Right cardiac atrium (tissue), 5 donors: ENCODE results near the gene GMCL1. TPM values are rescaled to one million over a fixed set of nuclear protein-coding genes. Genes with fewer than 3 reads are reported as not detected.
"Not testable (repeated sequence)": the region's sequence is repeated elsewhere in the genome, so short reads cannot be mapped to it uniquely, and the experiment has no call there.

Experiments
- ATAC-seq, 2 donors: fragments of 200-7000 bp; cut with Tn5 transposase; one replicate each; pipeline versions ENCODE4 v1.8.0 to v1.9.1; 2020; ENCODE audit warnings: moderate library complexity in 2 of 2, mild to moderate bottlenecking in 1 of 2
- DNase-seq, 3 donors: peaks; one replicate each; pipeline ENCODE4 v3.0.0-alpha.2; 2020
- H3K27ac ChIP-seq: one replicate; pipeline ENCODE4 v1.5.1; 2013; ENCODE audit warnings: mild to moderate bottlenecking, low read length, control low read depth, moderate library complexity
- H3K27me3 ChIP-seq: one replicate; pipeline ENCODE4 v1.6.1; 2013; ENCODE audit not compliant: control insufficient read depth, insufficient read depth
- H3K4me1 ChIP-seq: one replicate; pipeline ENCODE4 v1.6.1; 2013; ENCODE audit warnings: low read length; ENCODE audit not compliant: control insufficient read depth, insufficient read depth
- H3K4me3 ChIP-seq: one replicate; pipeline ENCODE4 v1.5.1; 2013; ENCODE audit warnings: low read length, control low read depth
- H3K9me3 ChIP-seq: one replicate; pipeline ENCODE4 v1.6.1; 2013; ENCODE audit warnings: low read length; ENCODE audit not compliant: control insufficient read depth
- WGBS: extraction: QIAGEN DNeasy Blood & Tissue Kit; methylation state at CpG from one replicate; pipeline ENCODE4 v1.1.7; 2013; 5-methylcytosine and 5-hydroxymethylcytosine counted together
- intact Hi-C, 4 donors: fragments of 100-400 bp; cut with DNase I; formaldehyde crosslinking; loops; one replicate each; pipeline versions ENCODE4 v1.11.0 to v1.14.0; 2022 to 2023
- polyA plus RNA-seq: library from polyadenylated mRNA; stranded (reverse); fragments of 200-250 nt; gene quantifications from one replicate; pipeline ENCODE4 v1.2.3, GENCODE V29; 2013
- total RNA-seq, 4 donors: library from RNA; stranded (reverse); fragmentation: NEBNext Ultra II Directional; extraction: Animal tissue kit (Norgen Biotek cat#: 25700); gene quantifications; one replicate each; pipeline ENCODE4 v1.2.1, GENCODE V29; 2021
- donor health status: healthy with polysubstance abuse.
- donor health status: DM: no; HTN: yes; CAD: no.
- donor health status: DM: no; HTN: no; CAD: no.
- donor health status: DM: no; HTN: yes; CAD: no; lungs with severe emphysema.
- donor health status: DM: yes; HTN: yes; CAD: no.

GMCL1 gene
- total and polyA plus RNA-seq, 5 donors = 2.5 to 6.8 (median 6.2) TPM

- H3K27me3 ChIP-seq = no peaks in the 10 kb centered on the region
- no peak overlapping the region for H3K4me3 ChIP-seq
- H3K4me1 ChIP-seq = no peaks in the 10 kb centered on the region
- H3K27ac ChIP-seq = no peak overlapping the region
- intact Hi-C loops = loop anchor here in 1 of 4 donors (10.0 kb wide), 1 partner anchor 46 kb away; the partner anchor contains the start of gene ANXA4
- H3K9me3 ChIP-seq = no peaks in the 10 kb centered on the region
- DNase-seq (no peak), ATAC-seq (peak; percentile 70 to 74)
These were observed 38.4 kb upstream of the GMCL1 start for GRCh38 chr2:69791045-69791444.

- no peak for DNase-seq
- intact Hi-C loops = loop anchor here in 1 of 4 donors (10.0 kb wide), 1 partner anchor 51 kb away; the partner anchor contains the start of gene ANXA4
- H3K27ac ChIP-seq = no peak overlapping the region
- no peak for ATAC-seq
- H3K27me3 ChIP-seq = no peaks in the 10 kb centered on the region
- no peaks in the 10 kb centered on the region for H3K9me3 ChIP-seq
- WGBS = 97% methylated on average over 1 of the region's 1 CpG
- peaks cover 4% of the 10 kb centered on the region for H3K4me1 ChIP-seq
- no peak overlapping the region for H3K4me3 ChIP-seq
These were observed 33.3 kb upstream of the GMCL1 start for GRCh38 chr2:69796174-69796573.

GRCh38 chr2:69797235-69797634 is 32.2 kb upstream of the GMCL1 start:
- no peak overlapping the region for H3K4me3 ChIP-seq
- 83% methylated on average over 4 of the region's 4 CpGs for WGBS
- intact Hi-C loops = loop anchor here in 1 of 4 donors (10.0 kb wide), 1 partner anchor 52 kb away; the partner anchor contains the start of gene ANXA4
- DNase-seq = no peak
- no peak for ATAC-seq
- no peaks in the 10 kb centered on the region for H3K27me3 ChIP-seq
- peaks cover 4% of the 10 kb centered on the region for H3K4me1 ChIP-seq
- no peak overlapping the region for H3K27ac ChIP-seq
- no peaks in the 10 kb centered on the region for H3K9me3 ChIP-seq

GRCh38 chr2:69797836-69798289 is 31.6 kb upstream of the GMCL1 start:
- Histone ChIP-seq H3K4me3 (no peak overlapping the region), H3K27ac (peak overlapping the region; percentile 59), H3K4me1 (peaks cover 4% of the 10 kb centered on the region), H3K9me3 (no peaks in the 10 kb centered on the region), H3K27me3 (no peaks in the 10 kb centered on the region)
- intact Hi-C loops = loop anchor here in 1 of 4 donors (10.0 kb wide), 1 partner anchor 53 kb away; the partner anchor contains the start of gene ANXA4
- WGBS = 42% methylated on average over 3 of the region's 3 CpGs
- no peak for DNase-seq
- ATAC-seq = no peak

- intact Hi-C loops = loop anchor here in 1 of 4 donors (10.0 kb wide), 1 partner anchor 54 kb away; the partner anchor contains the start of gene ANXA4
- H3K27me3 ChIP-seq = no peaks in the 10 kb centered on the region
- H3K27ac ChIP-seq = peak overlapping the region; percentile 51
- ATAC-seq = peak; percentile 78 to 92
- H3K4me3 ChIP-seq = peak overlapping the region; percentile 23
- DNase-seq = peak; percentile 41 to 77 (median 65)
- H3K4me1 ChIP-seq = peaks cover 4% of the 10 kb centered on the region
- 18% methylated on average over 7 of the region's 7 CpGs for WGBS
- H3K9me3 ChIP-seq = no peaks in the 10 kb centered on the region
These were observed 31.1 kb upstream of the GMCL1 start for GRCh38 chr2:69798290-69798908.

- Histone ChIP-seq H3K27me3 (no peaks in the 10 kb centered on the region), H3K9me3 (no peaks in the 10 kb centered on the region), H3K4me1 (peaks cover 4% of the 10 kb centered on the region), H3K27ac (peak overlapping the region; percentile 42), H3K4me3 (peak overlapping the region; percentile 23)
- WGBS = 16% methylated on average over 4 of the region's 4 CpGs
- intact Hi-C loops = loop anchor here in 1 of 4 donors (10.0 kb wide), 1 partner anchor 54 kb away; the partner anchor contains the start of gene ANXA4
- DNase-seq = no peak
- peak; percentile 44 to 74 for ATAC-seq
These were observed 30.4 kb upstream of the GMCL1 start for GRCh38 chr2:69798909-69799526.

GRCh38 chr2:69801745-69802290 is 27.6 kb upstream of the GMCL1 start:
- 85% methylated on average over 1 of the region's 1 CpG for WGBS
- Histone ChIP-seq H3K4me1 (peaks cover 4% of the 10 kb centered on the region), H3K27ac (no peak overlapping the region), H3K9me3 (no peaks in the 10 kb centered on the region), H3K4me3 (no peak overlapping the region), H3K27me3 (no peaks in the 10 kb centered on the region)
- intact Hi-C loops = no loop called here
- DNase-seq (no peak), ATAC-seq (no peak)

- WGBS = 90% methylated on average over 4 of the region's 4 CpGs
- H3K4me3 ChIP-seq, ATAC-seq, H3K9me3 ChIP-seq, intact Hi-C loops, H3K27me3 ChIP-seq, H3K27ac ChIP-seq, DNase-seq, H3K4me1 ChIP-seq: not testable (repeated sequence)
These were observed 26.6 kb upstream of the GMCL1 start for GRCh38 chr2:69802781-69803367.

GRCh38 chr2:69804416-69804815 is 25.0 kb upstream of the GMCL1 start:
- intact Hi-C loops = no loop called here
- WGBS = 80% methylated on average over 11 of the region's 11 CpGs
- ATAC-seq = no peak
- Histone ChIP-seq H3K27me3 (no peaks in the 10 kb centered on the region), H3K27ac (no peak overlapping the region), H3K4me1 (peaks cover 2% of the 10 kb centered on the region), H3K4me3 (no peak overlapping the region), H3K9me3 (no peaks in the 10 kb centered on the region)
- no peak for DNase-seq

- no peaks in the 10 kb centered on the region for H3K4me1 ChIP-seq
- H3K27me3 ChIP-seq = no peaks in the 10 kb centered on the region
- DNase-seq (no peak), ATAC-seq (no peak)
- no peak overlapping the region for H3K4me3 ChIP-seq
- H3K27ac ChIP-seq = no peak overlapping the region
- WGBS = 89% methylated on average over 1 of the region's 1 CpG
- H3K9me3 ChIP-seq = no peaks in the 10 kb centered on the region
- intact Hi-C loops = no loop called here
These were observed 23.6 kb upstream of the GMCL1 start for GRCh38 chr2:69805887-69806286.
